GM12878 (cell line): ENCODE data around the gene MTRF1. TPM values are rescaled to one million over a fixed set of nuclear protein-coding genes. Genes with fewer than 3 reads are reported as not detected.
A peak's percentile ranks its signal among the peaks of the same experiment; 100 is the strongest.

Experiments
- ASH2L ChIP-seq: fragments of 300-600, 200-600 bp; sonication (generic); IDR thresholded peaks from 2 replicates; pipeline ENCODE4 v1.6.1; 2017; ENCODE audit warnings: low read depth, mild to moderate bottlenecking, borderline replicate concordance
- ATF2 ChIP-seq: IDR thresholded peaks from 2 replicates; pipeline ENCODE4 v1.6.1; 2012; ENCODE audit warnings: low read length, inconsistent platforms
- E2F8 ChIP-seq: fragments of 450-650 bp; IDR thresholded peaks from 2 replicates; pipeline ENCODE4 v1.6.1; 2018; ENCODE audit warnings: mild to moderate bottlenecking, low read depth, moderate library complexity; ENCODE audit not compliant: partially characterized antibody
- EGR1 ChIP-seq, 2 experiments: IDR thresholded peaks; 1 replicate in 1 of 2; 2 replicates in 1 of 2; pipeline ENCODE4 v1.6.1; 2011 to 2012; ENCODE audit warnings: low read depth in 2 of 2, low read length in 2 of 2, borderline replicate concordance in 1 of 2, mild to moderate bottlenecking in 1 of 2, moderate library complexity in 1 of 2
- HDAC2 ChIP-seq: fragments of 200-600 bp; sonication (generic); IDR thresholded peaks from 2 replicates; pipeline ENCODE4 v1.6.1; 2017
- HSF1 ChIP-seq: fragments of 150-350 bp; IDR thresholded peaks from 2 replicates; pipeline ENCODE4 v1.6.1; 2014; ENCODE audit warnings: mild to moderate bottlenecking, low read depth, low read length
- JUNB ChIP-seq: IDR thresholded peaks from 2 replicates; pipeline ENCODE4 v1.6.1; 2016; ENCODE audit warnings: antibody characterized with exemption, mild to moderate bottlenecking
- KDM1A ChIP-seq: fragments of 200-600 bp; sonication (generic); IDR thresholded peaks from 2 replicates; pipeline ENCODE4 v1.6.1; 2016; ENCODE audit warnings: borderline replicate concordance
- MAX ChIP-seq: IDR thresholded peaks from 2 replicates; pipeline ENCODE4 v1.6.1; 2012; ENCODE audit warnings: low read depth, low read length, improper control_type of control experiment
- MXI1 ChIP-seq: fragments of 150-350 bp; IDR thresholded peaks from 2 replicates; pipeline ENCODE4 v1.6.1; 2011; ENCODE audit warnings: low read depth, mild to moderate bottlenecking, inconsistent platforms, low read length, improper control_type of control experiment
- MYC ChIP-seq: IDR thresholded peaks from 2 replicates; pipeline ENCODE4 v1.6.1; 2011; ENCODE audit warnings: mild to moderate bottlenecking, low read length, moderate library complexity, inconsistent platforms; ENCODE audit not compliant: insufficient read depth, insufficient replicate concordance, insufficient read length, severe bottlenecking
- NFXL1 ChIP-seq: fragments of 450-650 bp; IDR thresholded peaks from 2 replicates; pipeline ENCODE4 v1.6.1; 2017; ENCODE audit warnings: antibody characterized with exemption, mild to moderate bottlenecking, borderline replicate concordance
- RB1 ChIP-seq: fragments of 450-650 bp; formaldehyde crosslinking; IDR thresholded peaks from 2 replicates; pipeline ENCODE4 v1.6.1; 2017; ENCODE audit warnings: mild to moderate bottlenecking, borderline replicate concordance
- SUZ12 ChIP-seq: fragments of 200-600 bp; sonication (generic); IDR thresholded peaks from one replicate; pipeline ENCODE4 v1.6.1; 2018; ENCODE audit warnings: antibody characterized with exemption, mild to moderate bottlenecking; ENCODE audit not compliant: unreplicated experiment
- TCF12 ChIP-seq: IDR thresholded peaks from 2 replicates; pipeline ENCODE4 v1.6.1; 2011; ENCODE audit warnings: low read depth, mild to moderate bottlenecking, low read length
- USF1 ChIP-seq: IDR thresholded peaks from 2 replicates; pipeline ENCODE4 v1.6.1; 2011; ENCODE audit warnings: borderline replicate concordance, low read depth, mild to moderate bottlenecking, moderate library complexity, mixed read lengths, low read length; ENCODE audit not compliant: insufficient read depth; ENCODE audit errors: extremely low read length
- ZBTB4 ChIP-seq: fragments of 450-650 bp; formaldehyde crosslinking; IDR thresholded peaks from 2 replicates; pipeline ENCODE4 v1.4.0; 2022; ENCODE audit warnings: mild to moderate bottlenecking, moderate library complexity
- ZNF217 ChIP-seq: fragments of 450-650 bp; IDR thresholded peaks from 2 replicates; pipeline ENCODE4 v1.6.1; 2017; ENCODE audit warnings: antibody characterized with exemption, mild to moderate bottlenecking
- polyA plus RNA-seq, 11 experiments: library from polyadenylated mRNA; depleted of rRNA in 4 of 11; unstranded in 6 of 11; stranded (reverse) in 5 of 11; fragments of >200 nt; fragmentation: Nextera tagmentation in 4 of 11; fragmentation: Illumina TruSeq in 1 of 11; extraction: Ambion mirVana in 4 of 11; extraction: Trizol in 1 of 11; gene quantifications; 1 replicate in 1 of 11; 2 replicates in 10 of 11; pipeline versions ENCODE4 v1.2.1 to v1.2.3, GENCODE V29; 2011 to 2016; ENCODE audit warnings: inconsistent platforms in 2 of 11, missing spikeins in 2 of 11, low read depth in 1 of 11
- total RNA-seq, 4 experiments: library from RNA; depleted of rRNA in 3 of 4; stranded (reverse); fragments of >200 nt in 3 of 4; fragmentation: Illumina TruSeq in 1 of 4; extraction: Trizol in 1 of 4; gene quantifications; 2 replicates each; pipeline versions ENCODE4 v1.2.1 to v1.2.3, GENCODE V29; 2013 to 2021

MTRF1 gene
- total and polyA plus RNA-seq, 10 of the 15 experiments (the other 5 are each of a cell fraction or from before 2014, with no cell fraction given) = 12.1 to 33.7 (median 20.6) TPM

GRCh38 chr13:41263261-41263971 is at the start of gene MTRF1 (continued):
- peak; percentile 60; the same call in 1 of the 2 replicates for TF ChIP-seq RB1
- no peak for TF ChIP-seq HDAC2
- peak; percentile 93 for TF ChIP-seq E2F8
- TF ChIP-seq ZBTB4 (CRISPR knock-in tag) = no peak
- peak; percentile 87; the same call in 1 of the 2 replicates for TF ChIP-seq MXI1
- TF ChIP-seq USF1 = no peak
- TF ChIP-seq ZNF217 = no peak
- TF ChIP-seq EGR1 (IDR thresholded peaks at IDR 0.05; ENCODE audit: borderline replicate concordance in 1 of 2, low read depth in 2 of 2, low read length in 2 of 2) = peak; percentile 2 to 59; a peak in 1 of 3 replicates
- TF ChIP-seq MAX = peak; percentile 62; the same call in 1 of the 2 replicates
- TF ChIP-seq NFXL1 = no peak
- 0 out of 2 replicates have a peak, but pooled peaks have one; percentile 18 for TF ChIP-seq TCF12
- TF ChIP-seq SUZ12 = no peak
- TF ChIP-seq KDM1A = no peak
- no peak for TF ChIP-seq MYC
- no peak for TF ChIP-seq JUNB
- no peak for TF ChIP-seq ASH2L
- TF ChIP-seq ATF2 = no peak
- TF ChIP-seq HSF1 = no peak
